Pancreas (tissue), 10 donors: ENCODE data around the gene INPP5A. TPM values are rescaled to one million over a fixed set of nuclear protein-coding genes. Genes with fewer than 3 reads are reported as not detected.
A peak's percentile ranks its signal among the peaks of the same experiment; 100 is the strongest.

Experiments
- ATAC-seq, 4 donors: fragments of 200-7000 bp; cut with Tn5 transposase; one replicate each; pipeline versions ENCODE4 v1.8.0 to v1.9.1; 2020; ENCODE audit warnings: mild to moderate bottlenecking in 4 of 4, moderate library complexity in 4 of 4
- DNase-seq, 6 donors: peaks; one replicate each; pipeline ENCODE4 v3.0.0-alpha.2; 2020
- FAIRE-seq: peaks from 2 replicates; lab custom pipeline; 2012; peaks lifted over from hg19 to GRCh38; lab: Jason Lieb, UNC
- H3K27ac ChIP-seq, 4 donors: fragments of 200-600 bp; sonication (generic); 1 replicate in 3 of 4; 2 replicates in 1 of 4; pipeline versions ENCODE4 v1.5.0 to v1.8.0; 2020
- H3K27me3 ChIP-seq, 4 donors: fragments of 200-600 bp; one replicate each; pipeline ENCODE4 v1.8.0; 2021
- H3K36me3 ChIP-seq, 3 donors: fragments of 200-600 bp; sonication (generic) in 1 of 3; one replicate each; pipeline versions ENCODE4 v1.5.0 to v1.8.0; 2020 to 2021
- H3K4me1 ChIP-seq, 3 donors: fragments of 200-600 bp; one replicate each; pipeline ENCODE4 v1.8.0; 2021
- H3K4me3 ChIP-seq, 4 donors: fragments of 200-600 bp; sonication (generic) in 2 of 4; one replicate each; pipeline versions ENCODE4 v1.5.0 to v1.8.0; 2020 to 2021
- H3K9me3 ChIP-seq, 4 donors: fragments of 200-600 bp; one replicate each; pipeline ENCODE4 v1.8.0; 2021
- CTCF ChIP-seq, 4 donors: fragments of 200-600 bp; sonication (generic) in 3 of 4; IDR thresholded peaks; one replicate each; pipeline versions ENCODE4 v1.5.0 to v1.8.0; 2021; ENCODE audit warnings: antibody characterized with exemption in 4 of 4
- WGBS, 2 donors: extraction: QIAGEN DNeasy Blood & Tissue Kit; methylation state at CpG; one replicate each; pipeline ENCODE4 v1.1.7; 2013; 5-methylcytosine and 5-hydroxymethylcytosine counted together
- intact Hi-C, 3 donors: fragments of 100-400 bp; cut with DNase I; formaldehyde crosslinking; loops; one replicate each; pipeline versions ENCODE4 v1.11.1 to v1.14.2; 2022
- polyA plus RNA-seq, 2 donors: library from polyadenylated mRNA; stranded (reverse); fragments of 200-250 nt; gene quantifications; one replicate each; pipeline ENCODE4 v1.2.3, GENCODE V29; 2013
- total RNA-seq, 6 donors: library from RNA; stranded (reverse); fragmentation: NEBNext Ultra II Directional in 4 of 6; extraction: Animal tissue kit (Norgen Biotek cat#: 25700) in 4 of 6; gene quantifications; one replicate each; pipeline versions ENCODE4 v1.2.1 to v1.2.4, GENCODE V29; 2021 to 2023
- donor health status: healthy with polysubstance abuse.
- donor health status: DM: no; HTN: no; CAD: no; lungs with moderate emphysema.
- donor health status: DM: no; HTN: no; CAD: no.
- donor health status: control.
- donor health status: control.
- donor health status: Bipolar disorder and iron deficiency.
- donor health status: DM: yes; HTN: yes; CAD: no.
- donor health status: DM: no; HTN: no; CAD: no.
- donor health status: DM: no; HTN: no; CAD: no.
- donor health status: DM: yes; HTN: yes; CAD: no.

Gene INPP5A
- total and polyA plus RNA-seq, 8 donors, result 5.9 to 15.6 (median 11.3) TPM

GRCh38 chr10:132496360-132497062, 41.1 kb upstream of the INPP5A start:
- 84 to 85% methylated on average over 13 of the region's 13 CpGs for WGBS, 2 donors
- FAIRE-seq, result no peak
- intact Hi-C loops, result no loop called here

GRCh38 chr10:132497063-132497680, 40.4 kb upstream of the INPP5A start:
- no peak for FAIRE-seq
- intact Hi-C loops, result no loop called here
- 85 to 89% methylated on average over 30 of the region's 30 CpGs for WGBS, 2 donors
- no peak for ATAC-seq
- Histone ChIP-seq H3K27ac (no peak overlapping the region), H3K4me3 (no peak overlapping the region), H3K36me3 (no peaks in the 10 kb centered on the region), H3K9me3 (no peaks in the 10 kb centered on the region), H3K4me1 (no peaks in the 10 kb centered on the region), H3K27me3 (no peaks in the 10 kb centered on the region)
- TF ChIP-seq CTCF (IDR thresholded peaks at IDR 0.05), result no peak
- peak in 1 of 6 donors; percentile 34 for DNase-seq

More at GRCh38 chr10:132496360-132497062, 41.1 kb upstream of the INPP5A start:
- H3K27me3 ChIP-seq, result no peaks in the 10 kb centered on the region
- H3K4me1 ChIP-seq, result no peaks in the 10 kb centered on the region
- H3K36me3 ChIP-seq, result no peaks in the 10 kb centered on the region
- no peaks in the 10 kb centered on the region for H3K9me3 ChIP-seq
- no peak overlapping the region for H3K4me3 ChIP-seq
- DNase-seq (peak in 1 of 6 donors; percentile 28), ATAC-seq (no peak)
- no peak overlapping the region for H3K27ac ChIP-seq
- no peak for TF ChIP-seq CTCF (IDR thresholded peaks at IDR 0.05)

- FAIRE-seq (no peak), DNase-seq (peak in 1 of 6 donors; percentile 40), ATAC-seq (no peak)
- intact Hi-C loops, result no loop called here
- H3K27ac ChIP-seq, result no peak overlapping the region
- 91 to 92% methylated on average over 17 of the region's 17 CpGs for WGBS, 2 donors
- no peak overlapping the region for H3K4me3 ChIP-seq
- no peaks in the 10 kb centered on the region for H3K4me1 ChIP-seq
- no peaks in the 10 kb centered on the region for H3K36me3 ChIP-seq
- no peaks in the 10 kb centered on the region for H3K27me3 ChIP-seq
- no peaks in the 10 kb centered on the region for H3K9me3 ChIP-seq
- TF ChIP-seq CTCF (IDR thresholded peaks at IDR 0.05), result no peak
These were observed 39.6 kb upstream of the INPP5A start for GRCh38 chr10:132497861-132498561.

GRCh38 chr10:132498562-132499366, 38.8 kb upstream of the INPP5A start:
- intact Hi-C loops, result no loop called here
- Histone ChIP-seq H3K4me3 (no peak overlapping the region), H3K9me3 (no peaks in the 10 kb centered on the region), H3K36me3 (no peaks in the 10 kb centered on the region), H3K27ac (no peak overlapping the region), H3K4me1 (no peaks in the 10 kb centered on the region), H3K27me3 (no peaks in the 10 kb centered on the region)
- no peak for ATAC-seq
- FAIRE-seq, result no peak
- no peak for TF ChIP-seq CTCF (IDR thresholded peaks at IDR 0.05)
- DNase-seq, result peak in 1 of 6 donors; percentile 24
- WGBS, 2 donors, result 89 to 95% methylated on average over 15 of the region's 15 CpGs
